GM19324 (cell line): ENCODE data around the gene RRN3.
A peak's percentile ranks its signal among the peaks of the same experiment; 100 is the strongest.
"Not testable (repeated sequence)": the region's sequence is repeated elsewhere in the genome, so short reads cannot be mapped to it uniquely, and the experiment has no call there.

Experiments used
- ATAC-seq: cut with Tn5 transposase; IDR thresholded peaks from one replicate; pipeline ENCODE4 v1.9.1; 2021; ENCODE audit warnings: mild to moderate bottlenecking, moderate library complexity; ENCODE audit not compliant: unreplicated experiment, low FRiP score

RRN3 gene

DNA sequence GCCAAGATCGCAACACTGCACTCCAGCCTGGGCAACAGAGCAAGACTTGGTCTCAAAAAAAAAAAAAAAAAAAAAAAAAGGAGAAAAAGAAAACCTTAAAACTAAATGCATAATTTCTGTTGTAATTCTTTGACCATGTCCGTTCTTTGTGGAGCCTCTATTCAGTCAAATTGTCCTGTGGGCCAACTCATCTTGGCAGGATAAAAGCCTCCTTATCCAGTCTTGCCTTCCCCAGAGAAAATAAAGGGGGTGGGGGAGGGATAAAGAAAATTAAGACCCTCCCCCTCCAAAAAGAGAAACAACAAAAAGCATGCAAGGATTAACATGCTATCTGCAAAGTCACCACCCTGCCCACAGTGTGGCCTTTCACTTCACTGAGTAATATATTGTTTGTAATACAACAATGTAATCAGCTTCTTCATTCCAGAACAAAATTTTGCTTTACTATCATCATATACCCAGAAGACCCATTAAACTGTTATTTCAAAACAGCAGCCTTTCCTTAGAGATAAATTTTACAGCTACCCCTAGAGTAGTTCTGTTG lies 5.4 kb upstream of the RRN3 start:
- not testable (repeated sequence) for ATAC-seq

- not testable (repeated sequence) for ATAC-seq
These were observed 2.5 kb upstream of the RRN3 start for GRCh38 chr16:15096583-15096972.

DNA sequence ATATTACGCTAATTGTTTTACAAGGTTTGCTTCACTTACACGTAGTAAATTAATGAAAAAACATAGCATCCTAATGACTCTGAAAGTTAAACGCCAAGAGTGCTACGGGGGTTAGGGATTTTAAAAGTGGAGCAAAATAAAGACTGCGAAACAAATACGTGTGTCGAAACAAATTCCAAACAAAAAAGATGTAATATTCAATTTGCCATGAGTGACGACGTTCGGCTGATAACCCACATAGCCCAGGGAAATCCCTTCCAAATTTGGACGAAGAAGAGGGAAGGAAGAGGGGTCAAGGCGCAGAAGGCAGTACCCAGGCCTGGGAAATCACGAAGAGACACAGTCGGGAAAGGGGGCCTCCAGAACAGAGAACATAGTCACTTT lies 509 bp downstream of the RRN3 start:
- ATAC-seq: not testable (repeated sequence)

- not testable (repeated sequence) for ATAC-seq
These were observed 3.3 kb downstream of the RRN3 start for GRCh38 chr16:15090663-15091269.

DNA sequence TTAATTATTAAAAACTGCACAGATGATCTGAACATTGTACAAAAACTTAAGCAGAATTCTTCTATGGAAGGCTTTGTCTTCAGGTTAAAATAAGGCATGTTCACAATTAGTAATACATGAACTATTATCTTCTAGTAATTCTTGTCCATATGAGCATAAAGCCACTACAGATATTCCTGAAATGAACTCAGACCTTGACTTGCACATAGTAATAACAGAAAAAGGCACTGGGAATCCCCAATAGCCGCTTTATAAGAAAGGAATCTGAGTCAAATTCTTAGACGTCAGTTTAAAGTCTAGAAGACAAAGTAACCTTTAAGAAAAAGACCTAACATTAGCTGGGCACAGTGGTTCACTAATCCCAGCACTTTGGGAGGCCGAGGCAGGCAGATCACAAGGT lies 11.3 kb downstream of the RRN3 start:
- ATAC-seq: not testable (repeated sequence)

GRCh38 chr16:15080883-15081282 lies 13.2 kb downstream of the RRN3 start:
- ATAC-seq: not testable (repeated sequence)

DNA sequence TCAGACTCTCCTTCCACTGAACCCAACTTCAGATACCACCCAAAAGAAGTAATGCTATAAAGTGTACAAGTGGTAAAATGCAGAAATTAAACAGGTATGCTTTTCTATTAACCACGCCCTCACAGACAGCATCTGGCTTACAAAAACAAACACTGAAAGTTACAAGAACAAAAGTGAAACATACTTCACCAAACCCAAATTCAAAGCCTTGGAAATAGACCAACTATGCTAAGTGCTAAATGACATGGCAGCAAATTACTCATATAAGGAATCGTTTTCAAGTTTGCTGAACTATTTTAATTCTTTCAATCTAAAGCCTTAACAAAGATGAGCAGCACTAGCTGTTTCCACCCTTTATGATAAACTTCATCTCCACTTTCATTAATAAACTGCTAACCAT lies 17.9 kb downstream of the RRN3 start:
- not testable (repeated sequence) for ATAC-seq

- no peak for ATAC-seq
These were observed 21.0 kb downstream of the RRN3 start for GRCh38 chr16:15073101-15073500.

- not testable (repeated sequence) for ATAC-seq
These were observed 21.9 kb downstream of the RRN3 start for GRCh38 chr16:15071916-15072769.

DNA sequence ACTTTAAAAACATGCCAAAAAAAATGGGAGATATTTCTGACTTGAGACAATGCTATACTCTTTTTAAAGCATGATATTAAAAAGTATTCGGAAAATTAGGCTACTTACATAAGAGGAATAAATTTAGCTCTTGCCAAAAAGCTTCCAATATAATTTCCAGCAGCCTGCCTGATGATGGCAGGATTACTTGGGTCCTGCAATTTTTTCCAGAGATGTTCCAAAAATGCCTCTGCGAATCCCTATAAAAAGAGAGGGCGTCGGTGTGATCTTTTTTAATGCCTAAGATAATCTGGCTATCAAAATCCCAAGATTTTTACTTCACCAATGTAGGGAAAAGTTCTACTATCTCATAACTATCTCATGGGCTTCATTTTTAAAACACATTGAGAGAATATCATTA lies 23.1 kb downstream of the RRN3 start:
- not testable (repeated sequence) for ATAC-seq

- ATAC-seq: not testable (repeated sequence)
These were observed 27.4 kb downstream of the RRN3 start for GRCh38 chr16:15066690-15067089.

DNA sequence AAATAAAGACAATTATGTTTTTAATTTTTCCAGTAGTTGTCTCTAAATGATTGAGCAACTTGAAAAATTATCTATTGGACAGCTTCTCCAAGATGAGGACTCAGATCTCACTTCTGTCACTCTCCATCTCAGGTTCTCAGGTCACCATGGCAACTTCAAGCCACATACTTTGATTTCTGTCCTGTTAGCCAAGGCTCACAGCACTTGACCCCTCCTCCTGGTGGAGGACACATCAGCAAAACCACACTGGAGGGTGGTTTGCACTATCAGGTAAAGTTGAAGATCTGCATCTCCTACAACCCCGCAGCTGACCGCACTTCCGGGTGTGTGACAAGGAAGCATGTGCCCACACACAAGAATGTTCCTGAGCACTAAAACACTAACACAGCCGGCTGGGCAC lies 28.1 kb downstream of the RRN3 start:
- not testable (repeated sequence) for ATAC-seq

DNA sequence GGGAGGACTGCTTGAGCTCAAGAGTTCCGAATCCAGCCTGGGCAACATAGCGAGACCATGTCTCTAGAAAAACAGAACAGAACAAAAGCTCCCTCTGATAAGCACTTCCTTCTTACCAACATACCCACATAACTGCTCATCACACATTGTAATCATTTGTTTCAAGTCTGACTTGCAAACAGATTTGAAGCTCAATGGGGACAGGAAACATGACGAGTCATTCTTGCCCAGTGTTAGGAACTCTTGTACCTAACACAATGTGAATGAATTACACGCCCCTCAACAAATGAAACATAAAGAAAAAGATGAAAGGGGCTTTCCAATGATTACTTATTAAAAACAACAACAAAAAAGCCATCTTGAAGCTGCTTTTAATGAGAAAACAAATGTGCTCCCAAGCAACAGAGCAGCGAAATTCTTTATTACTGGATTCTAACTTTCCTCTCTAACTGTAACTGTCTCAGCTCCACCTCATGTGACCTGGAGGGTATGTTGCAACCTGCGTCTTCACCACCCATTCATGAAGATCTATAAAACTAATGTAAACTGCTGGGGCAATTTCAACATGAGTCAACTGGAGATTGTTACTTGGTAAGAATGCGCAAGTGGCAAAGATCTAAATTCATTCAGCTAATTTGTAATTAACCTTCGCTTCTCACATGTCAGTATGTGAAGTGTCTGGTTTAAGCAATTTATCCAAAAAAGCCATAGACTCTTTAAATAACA lies 31.8 kb downstream of the RRN3 start:
- not testable (repeated sequence) for ATAC-seq

- no peak for ATAC-seq
These were observed 34.7 kb downstream of the RRN3 start for GRCh38 chr16:15059324-15059723.

GRCh38 chr16:15057681-15058417 lies 36.2 kb downstream of the RRN3 start:
- no peak for ATAC-seq

- ATAC-seq: peak; percentile 65
These were observed 38.7 kb downstream of the RRN3 start for GRCh38 chr16:15055141-15056053.

GRCh38 chr16:15054357-15055140 lies 39.5 kb downstream of the RRN3 start:
- ATAC-seq: no peak

- no peak for ATAC-seq
These were observed 40.2 kb downstream of the RRN3 start for GRCh38 chr16:15053904-15054303.
